Stimulated activated effector memory CD8-positive, alpha-beta T cell treated with anti-CD3 and anti-CD28 coated beads, Interleukin-12 subunit alpha, Interleukin-12 subunit beta, amount 100 ng/mL, for 72 hours (primary cell): ENCODE measurements around the gene DDT.
"Not testable (repeated sequence)": the region's sequence is repeated elsewhere in the genome, so short reads cannot be mapped to it uniquely, and the experiment has no call there.

Source experiments
- ATAC-seq: fragments of 150-1000 bp; cut with Tn5 transposase; 2 replicates; pipeline ENCODE4 v1.10.0; 2021
- DNase-seq, 2 donors: peaks; one replicate each; pipeline ENCODE4 v3.0.0; 2021 to 2022; ENCODE audit warnings: low spot score in 2 of 2
- H3K27ac Mint-ChIP-seq: one replicate; pipeline ENCODE4 v1.8.0; 2022; ENCODE audit warnings: mild to moderate bottlenecking, mixed read lengths
- H3K36me3 Mint-ChIP-seq: one replicate; pipeline ENCODE4 v1.8.0; 2022; ENCODE audit warnings: mild to moderate bottlenecking, mixed read lengths
- H3K4me1 Mint-ChIP-seq: one replicate; pipeline ENCODE4 v1.8.0; 2022; ENCODE audit warnings: mixed read lengths
- H3K4me3 Mint-ChIP-seq: one replicate; pipeline ENCODE4 v1.8.0; 2022; ENCODE audit warnings: mild to moderate bottlenecking, mixed read lengths
- H3K9me3 Mint-ChIP-seq: one replicate; pipeline ENCODE4 v1.8.0; 2022; ENCODE audit warnings: mixed read lengths

DDT gene

DNA sequence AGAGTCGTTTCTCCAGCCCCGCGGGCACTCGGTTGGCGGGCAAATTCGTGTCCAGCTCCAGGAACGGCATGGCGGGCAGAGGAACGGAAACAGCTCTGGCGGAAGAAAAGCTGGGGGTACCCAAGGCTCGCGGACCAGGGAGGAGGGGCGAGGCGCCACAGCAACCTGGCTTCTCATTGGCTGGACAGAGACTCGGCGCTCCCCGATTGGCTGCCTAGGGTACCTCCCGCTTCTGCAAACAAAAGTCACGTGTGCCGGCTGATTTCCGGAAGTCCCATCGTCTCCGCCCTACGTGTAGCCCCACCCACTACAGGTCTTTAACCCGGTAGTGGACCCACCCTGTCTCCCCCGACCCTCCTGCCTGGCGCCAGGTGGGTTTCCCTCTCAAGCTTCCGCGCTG is at the start of gene DDT:
Gene DDT (minus strand): TSS at position 97 of the 400 bp plus-strand sequence. CDS start 27 bp downstream, at position 70.
- H3K9me3 Mint-ChIP-seq, H3K4me3 Mint-ChIP-seq, H3K27ac Mint-ChIP-seq, DNase-seq: not testable (repeated sequence)
- Mint-ChIP-seq H3K4me1 (peaks cover 27% of the 10 kb centered on the region), H3K36me3 (peaks cover 29% of the 10 kb centered on the region)
- peak; percentile 97 for ATAC-seq

- ATAC-seq, result no peak
- peaks cover 20% of the 10 kb centered on the region for H3K36me3 Mint-ChIP-seq
- peak in 1 of 2 donors; percentile 12 for DNase-seq
- no peaks in the 10 kb centered on the region for H3K9me3 Mint-ChIP-seq
- H3K4me1 Mint-ChIP-seq, result peaks cover 37% of the 10 kb centered on the region
- peak overlapping the region; percentile 89 for H3K27ac Mint-ChIP-seq
- no peak overlapping the region for H3K4me3 Mint-ChIP-seq
Measured at GRCh38 chr22:24023204-24023789, 49.1 kb upstream of the DDT start.

GRCh38 chr22:24021304-24021703 is 47.1 kb upstream of the DDT start:
- peaks cover 37% of the 10 kb centered on the region for H3K36me3 Mint-ChIP-seq
- peaks cover 45% of the 10 kb centered on the region for H3K4me1 Mint-ChIP-seq
- no peak overlapping the region for H3K4me3 Mint-ChIP-seq
- DNase-seq (peak in 1 of 2 donors; percentile 3), ATAC-seq (no peak)
- H3K27ac Mint-ChIP-seq, result peak overlapping the region; percentile 50
- no peaks in the 10 kb centered on the region for H3K9me3 Mint-ChIP-seq

DNA sequence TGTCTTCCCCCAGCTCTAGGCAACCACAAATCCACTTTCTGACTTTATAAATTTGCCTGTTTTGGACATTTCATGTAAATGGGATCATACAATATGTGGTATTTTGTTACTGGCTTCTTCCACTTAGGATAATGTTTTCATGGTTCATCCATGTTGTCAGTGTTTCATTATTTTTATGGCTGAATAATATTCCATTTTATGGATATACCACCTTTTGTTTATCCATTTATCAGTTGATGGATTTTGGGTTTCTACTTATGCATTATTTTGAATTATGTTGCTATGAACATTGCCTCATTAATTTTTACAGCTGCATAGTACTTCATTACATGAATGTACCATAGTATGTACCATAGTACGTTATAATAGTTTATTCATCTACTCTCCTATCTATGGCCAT is 41.9 kb upstream of the DDT start:
- DNase-seq, result no peak
- peaks cover 30% of the 10 kb centered on the region for H3K36me3 Mint-ChIP-seq
- H3K27ac Mint-ChIP-seq, result no peak overlapping the region
- ATAC-seq, result no peak
- H3K9me3 Mint-ChIP-seq, result no peaks in the 10 kb centered on the region
- no peak overlapping the region for H3K4me3 Mint-ChIP-seq
- H3K4me1 Mint-ChIP-seq, result peaks cover 42% of the 10 kb centered on the region

DNA sequence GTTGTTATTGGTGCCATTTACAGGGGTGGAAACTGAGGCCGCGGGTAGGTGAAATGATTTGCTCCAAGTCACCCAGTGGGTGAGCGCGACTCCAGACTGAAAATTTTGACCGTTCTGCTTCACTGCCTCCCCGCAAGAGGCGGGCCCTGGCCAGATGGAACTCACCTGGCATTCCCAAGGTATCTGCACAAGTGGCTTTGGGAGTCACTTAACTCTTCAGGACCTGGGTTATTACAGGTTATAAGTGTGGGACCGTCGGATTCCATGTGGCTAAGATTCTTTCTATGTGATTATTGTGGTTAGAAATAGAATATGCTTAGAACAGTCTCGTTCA is 37.5 kb upstream of the DDT start:
- H3K9me3 Mint-ChIP-seq, result no peaks in the 10 kb centered on the region
- H3K4me3 Mint-ChIP-seq, result peak overlapping the region; percentile 96
- ATAC-seq (no peak), DNase-seq (no peak)
- H3K36me3 Mint-ChIP-seq, result peaks cover 17% of the 10 kb centered on the region
- peaks cover 33% of the 10 kb centered on the region for H3K4me1 Mint-ChIP-seq
- peak overlapping the region; percentile 97 for H3K27ac Mint-ChIP-seq

- H3K27ac Mint-ChIP-seq, result peak overlapping the region; percentile 97
- H3K4me3 Mint-ChIP-seq, result no peak overlapping the region
- ATAC-seq (no peak), DNase-seq (no peak)
- peaks cover 33% of the 10 kb centered on the region for H3K4me1 Mint-ChIP-seq
- H3K9me3 Mint-ChIP-seq, result no peaks in the 10 kb centered on the region
- peaks cover 13% of the 10 kb centered on the region for H3K36me3 Mint-ChIP-seq
Measured at GRCh38 chr22:24010018-24010391, 35.8 kb upstream of the DDT start.

GRCh38 chr22:24009227-24010017 is 35.2 kb upstream of the DDT start:
- no peak overlapping the region for H3K4me3 Mint-ChIP-seq
- no peak overlapping the region for H3K27ac Mint-ChIP-seq
- no peak for DNase-seq
- ATAC-seq, result no peak
- peaks cover 13% of the 10 kb centered on the region for H3K36me3 Mint-ChIP-seq
- no peaks in the 10 kb centered on the region for H3K9me3 Mint-ChIP-seq
- peaks cover 27% of the 10 kb centered on the region for H3K4me1 Mint-ChIP-seq

DNA sequence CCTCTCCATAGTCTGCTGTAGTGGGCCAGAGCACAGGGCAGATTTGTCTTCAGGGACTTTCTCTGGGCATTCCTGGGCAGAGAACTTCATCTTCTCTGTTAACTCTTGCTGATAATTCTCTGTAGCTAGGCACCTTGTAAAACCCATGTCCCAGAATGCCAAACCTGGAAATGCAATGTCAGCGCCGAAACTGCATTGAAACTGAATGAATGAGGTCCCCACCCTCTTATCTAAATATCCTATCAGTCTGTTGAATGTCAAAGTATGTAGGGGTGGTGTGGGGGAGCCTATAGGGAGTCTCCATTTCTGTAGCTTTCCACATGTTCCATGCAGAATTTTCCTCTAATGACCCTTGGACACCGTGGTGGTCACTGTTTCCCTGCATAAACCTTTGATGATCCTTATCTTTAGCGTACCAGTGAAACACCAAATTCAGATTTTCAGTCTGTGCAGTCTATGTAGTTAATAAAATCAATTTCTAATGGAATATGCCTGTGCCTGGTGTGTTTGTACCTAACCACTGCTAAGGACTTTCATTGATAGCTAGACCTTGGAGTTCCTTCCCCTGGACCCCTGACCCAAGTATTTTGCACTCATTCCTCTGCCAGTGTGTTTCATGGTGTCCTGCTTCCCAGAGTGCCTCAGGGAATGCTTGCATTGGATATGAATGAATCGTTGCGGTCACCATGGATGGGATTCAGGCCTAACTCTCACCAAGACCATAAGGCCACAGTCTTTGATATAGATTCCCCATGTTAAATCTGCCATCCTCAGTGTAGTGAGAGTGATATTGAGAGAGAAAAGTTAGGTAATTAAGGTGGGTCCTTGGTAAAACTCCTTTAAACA is 34.4 kb upstream of the DDT start:
- no peak for DNase-seq
- H3K4me1 Mint-ChIP-seq, result peaks cover 20% of the 10 kb centered on the region
- H3K36me3 Mint-ChIP-seq, result peaks cover 13% of the 10 kb centered on the region
- H3K27ac Mint-ChIP-seq, result no peak overlapping the region
- H3K4me3 Mint-ChIP-seq, result no peak overlapping the region
- no peak for ATAC-seq
- no peaks in the 10 kb centered on the region for H3K9me3 Mint-ChIP-seq

GRCh38 chr22:24008022-24008283 is 33.7 kb upstream of the DDT start:
- Mint-ChIP-seq H3K4me3 (no peak overlapping the region), H3K27ac (no peak overlapping the region), H3K9me3 (no peaks in the 10 kb centered on the region), H3K4me1 (peaks cover 16% of the 10 kb centered on the region), H3K36me3 (peaks cover 13% of the 10 kb centered on the region)
- DNase-seq, result no peak
- no peak for ATAC-seq

DNA sequence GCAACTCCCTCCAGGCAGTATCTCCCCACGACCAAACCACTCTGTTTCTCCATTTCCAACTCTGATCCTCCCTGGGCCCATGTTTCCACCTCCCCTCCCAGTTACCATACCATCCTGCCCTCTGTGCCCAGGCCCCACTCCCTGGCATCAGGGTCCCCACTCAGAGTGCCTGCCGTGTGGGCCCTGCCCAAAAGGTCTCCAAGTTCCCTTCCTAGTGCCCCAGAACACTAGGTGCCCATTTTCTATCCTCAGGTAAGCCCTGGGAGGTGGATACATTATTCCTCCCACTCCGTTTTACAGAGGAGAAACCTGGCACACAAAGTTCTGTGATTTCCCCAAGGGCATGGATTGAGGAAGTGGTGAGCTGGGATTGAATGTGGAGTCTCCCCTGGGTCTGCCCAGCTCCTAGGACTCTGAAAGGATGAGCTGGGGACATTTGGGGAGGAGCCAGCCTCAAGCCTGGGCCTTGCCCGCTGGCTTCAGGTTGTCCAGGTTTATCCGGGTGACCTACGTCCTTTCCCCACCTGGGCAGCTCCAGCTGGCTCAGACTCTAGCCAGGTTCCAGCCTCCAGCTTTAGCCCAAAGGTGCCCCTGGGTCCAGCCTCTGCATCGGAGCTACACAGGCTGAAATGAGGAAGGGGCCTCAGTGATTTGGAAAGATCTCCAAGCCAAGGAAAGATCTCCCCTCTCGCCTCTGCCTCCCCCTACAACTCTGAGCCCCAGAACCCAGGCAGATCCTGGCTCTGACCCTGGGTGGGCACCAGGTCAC is 33.2 kb upstream of the DDT start:
- peaks cover 14% of the 10 kb centered on the region for H3K4me1 Mint-ChIP-seq
- DNase-seq, result no peak
- ATAC-seq, result no peak
- H3K27ac Mint-ChIP-seq, result no peak overlapping the region
- H3K36me3 Mint-ChIP-seq, result peaks cover 13% of the 10 kb centered on the region
- no peaks in the 10 kb centered on the region for H3K9me3 Mint-ChIP-seq
- no peak overlapping the region for H3K4me3 Mint-ChIP-seq

DNA sequence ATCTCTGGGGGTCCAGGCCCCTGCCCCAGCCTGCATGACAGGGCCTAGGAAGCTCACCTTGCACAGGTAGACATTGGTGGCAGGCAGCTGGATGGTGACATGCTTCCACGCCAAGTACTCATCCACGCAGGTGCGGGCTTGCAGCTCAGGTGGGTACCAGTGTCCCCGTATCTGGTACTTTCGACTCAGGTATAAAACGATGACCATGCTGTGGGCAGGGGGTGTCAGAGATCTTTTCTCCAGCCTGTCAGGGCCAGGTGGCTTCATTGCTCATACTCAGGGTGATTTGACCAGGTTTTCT is 32.6 kb upstream of the DDT start:
- H3K27ac Mint-ChIP-seq, result no peak overlapping the region
- DNase-seq, result no peak
- H3K36me3 Mint-ChIP-seq, result peaks cover 13% of the 10 kb centered on the region
- H3K9me3 Mint-ChIP-seq, result no peaks in the 10 kb centered on the region
- no peak overlapping the region for H3K4me3 Mint-ChIP-seq
- no peak for ATAC-seq
- peaks cover 10% of the 10 kb centered on the region for H3K4me1 Mint-ChIP-seq

DNA sequence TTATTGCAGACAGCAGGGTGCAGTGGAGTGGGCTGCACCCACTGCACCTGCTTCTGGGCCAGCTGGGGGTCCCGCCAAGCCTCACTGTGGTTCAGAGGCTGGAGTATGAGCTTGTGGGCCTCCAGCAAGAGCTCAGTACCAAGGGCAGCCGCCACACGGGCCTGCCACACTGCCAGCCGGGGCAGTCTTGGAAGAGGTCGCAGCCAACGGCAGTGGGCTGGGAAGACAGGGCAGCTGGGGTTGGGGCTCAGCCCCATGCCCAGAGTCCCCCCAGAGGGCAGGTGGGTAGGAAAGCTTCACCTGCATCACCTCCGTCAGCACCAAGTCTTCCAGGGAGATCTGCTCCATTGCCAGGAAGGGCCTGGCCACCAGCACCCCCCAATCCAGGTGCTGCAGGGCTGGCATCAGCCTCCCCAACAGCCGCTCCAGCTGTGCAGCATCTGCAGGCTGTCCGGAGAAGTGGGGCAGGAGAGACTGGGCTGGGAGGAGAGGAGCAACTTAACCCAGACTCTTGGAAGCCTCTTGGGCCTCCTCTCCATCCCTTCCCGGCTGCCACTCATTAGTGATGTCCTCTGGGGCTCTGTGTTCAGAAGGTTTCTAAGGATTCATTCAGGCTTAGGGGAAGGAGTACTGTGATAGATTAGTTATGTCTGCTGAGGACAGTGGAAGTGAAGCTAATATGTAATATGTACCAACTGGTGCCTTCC is 32.1 kb upstream of the DDT start:
- Mint-ChIP-seq H3K36me3 (peaks cover 8% of the 10 kb centered on the region), H3K4me3 (no peak overlapping the region), H3K9me3 (no peaks in the 10 kb centered on the region), H3K27ac (no peak overlapping the region), H3K4me1 (peaks cover 10% of the 10 kb centered on the region)
- ATAC-seq (no peak), DNase-seq (no peak)

GRCh38 chr22:24005201-24005600 is 31.0 kb upstream of the DDT start, which contains the start of gene GSTT4:
GSTT4 (minus strand) TSS chr22:24005453; CDS start chr22:24005356, 97 bp downstream.
- no peak for DNase-seq
- no peak within 1 kb of the TSS for H3K4me3 Mint-ChIP-seq
- H3K27ac Mint-ChIP-seq, result no peak within 1 kb of the TSS
- H3K4me1 Mint-ChIP-seq, result peaks cover 2% of the 10 kb centered on the region
- no peaks in the 10 kb centered on the region for H3K9me3 Mint-ChIP-seq
- H3K36me3 Mint-ChIP-seq, result no peaks in the 10 kb centered on the region
- no peak for ATAC-seq

DNA sequence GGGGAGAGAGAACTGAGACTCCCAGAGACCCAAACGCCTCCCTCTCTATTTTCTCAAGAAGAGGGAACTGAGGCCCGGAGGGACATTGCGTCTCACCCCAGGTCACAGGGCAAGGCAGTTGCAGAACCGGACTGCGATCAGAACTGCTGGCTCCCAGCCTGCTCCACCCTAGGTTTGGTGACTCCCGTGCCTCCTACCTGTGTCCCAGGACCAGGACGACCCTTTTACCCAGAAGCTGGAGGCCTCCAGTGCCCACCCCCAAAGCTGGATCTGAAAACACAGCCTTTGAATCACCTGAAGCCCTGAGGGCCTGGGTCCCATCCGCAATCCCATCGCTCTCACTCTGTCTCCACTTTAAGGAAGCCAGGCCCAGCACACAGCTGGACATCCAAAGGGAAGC is 29.6 kb upstream of the DDT start:
- Mint-ChIP-seq H3K4me1 (no peaks in the 10 kb centered on the region), H3K4me3 (no peak overlapping the region), H3K36me3 (no peaks in the 10 kb centered on the region), H3K27ac (no peak overlapping the region), H3K9me3 (no peaks in the 10 kb centered on the region)
- ATAC-seq, result no peak
- DNase-seq, result no peak

GRCh38 chr22:24002851-24003250 is 28.6 kb upstream of the DDT start:
- ATAC-seq (no peak), DNase-seq (no peak)
- H3K4me3 Mint-ChIP-seq, result no peak overlapping the region
- no peaks in the 10 kb centered on the region for H3K36me3 Mint-ChIP-seq
- no peaks in the 10 kb centered on the region for H3K9me3 Mint-ChIP-seq
- H3K4me1 Mint-ChIP-seq, result no peaks in the 10 kb centered on the region
- H3K27ac Mint-ChIP-seq, result no peak overlapping the region
